HG03159 (cell line): ENCODE data around the gene DCAF4.
"Not testable (repeated sequence)": the region's sequence is repeated elsewhere in the genome, so short reads cannot be mapped to it uniquely, and the experiment has no call there.

Experiments used
- ATAC-seq: cut with Tn5 transposase; IDR thresholded peaks from one replicate; pipeline ENCODE4 v1.9.1; 2021; ENCODE audit warnings: mild to moderate bottlenecking, moderate library complexity; ENCODE audit not compliant: unreplicated experiment

DCAF4 gene

DNA sequence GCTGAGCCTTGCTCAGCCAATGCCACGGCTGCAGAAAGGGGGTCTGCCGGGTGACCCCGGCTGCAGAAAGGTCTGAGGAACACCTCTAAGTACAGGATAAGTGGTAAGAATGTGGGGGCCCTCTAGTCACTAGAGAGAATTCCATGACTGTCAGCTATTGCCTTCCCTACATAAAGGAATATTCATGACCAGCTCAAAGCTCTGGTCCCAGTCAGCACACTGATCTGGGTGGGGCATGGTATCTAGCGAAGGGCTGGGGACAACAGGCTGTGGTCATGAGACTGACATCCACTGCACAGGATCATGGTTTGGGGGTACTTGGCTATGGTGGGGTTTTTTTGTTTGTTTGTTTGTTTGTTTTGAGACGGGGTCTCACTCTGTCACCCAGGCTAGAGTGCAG lies 42.1 kb downstream of the DCAF4 start:
- no peak for ATAC-seq

- ATAC-seq = no peak
These were observed 43.9 kb downstream of the DCAF4 start for GRCh38 chr14:72970058-72970630.

DNA sequence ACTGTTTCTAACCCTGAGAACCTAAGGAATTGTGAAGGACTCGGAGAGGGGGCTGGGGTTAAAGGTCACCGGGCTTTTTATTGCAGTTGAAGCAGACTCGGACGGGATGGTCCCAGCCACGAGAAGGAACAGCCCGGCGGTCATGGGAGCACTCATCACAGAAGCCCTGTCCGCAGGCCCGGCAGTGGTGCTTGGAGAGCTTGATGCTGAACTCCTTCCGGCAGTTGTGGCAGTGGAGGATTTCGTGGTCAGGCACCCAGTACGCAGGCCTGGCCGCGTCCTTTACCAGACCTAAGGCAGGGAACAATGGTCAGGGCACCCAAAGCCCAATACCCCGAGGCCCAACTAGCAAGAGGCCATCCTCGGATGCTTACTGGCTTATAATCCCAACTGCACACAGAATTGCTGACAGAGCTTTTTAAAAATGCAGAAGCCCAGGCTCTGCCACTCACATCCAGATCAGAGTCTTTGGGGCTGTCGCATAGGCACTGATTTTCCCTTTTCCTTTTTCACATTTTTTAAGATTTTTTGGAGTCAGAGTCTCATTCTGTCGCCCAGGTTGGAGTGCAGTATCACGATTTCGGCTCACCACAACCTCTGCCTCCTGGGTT lies 44.7 kb downstream of the DCAF4 start:
- ATAC-seq = no peak

GRCh38 chr14:72974661-72975060 lies 48.4 kb downstream of the DCAF4 start:
- ATAC-seq = no peak

- no peak for ATAC-seq
These were observed 49.5 kb downstream of the DCAF4 start for GRCh38 chr14:72975770-72976169.

GRCh38 chr14:72978856-72979255 lies 52.6 kb downstream of the DCAF4 start:
- no peak for ATAC-seq

DNA sequence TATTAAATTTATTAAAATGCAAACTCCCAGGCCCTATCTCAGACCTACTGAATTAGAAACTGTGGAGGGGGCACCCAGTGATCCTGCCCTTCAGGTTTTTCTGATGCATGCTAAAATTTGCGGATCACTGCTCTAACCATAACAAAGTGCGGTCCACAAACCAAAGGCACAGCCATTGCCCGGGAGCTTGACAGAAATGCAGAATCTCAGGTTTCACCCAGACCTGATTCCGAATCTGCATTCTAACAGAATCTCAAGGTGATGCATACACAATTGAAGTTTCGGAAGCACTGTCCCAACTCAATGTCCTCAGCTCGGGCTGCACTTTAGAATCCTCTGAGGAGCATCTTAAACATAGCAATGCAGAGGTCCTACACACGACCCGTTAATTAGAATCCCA lies 54.6 kb downstream of the DCAF4 start:
- no peak for ATAC-seq

GRCh38 chr14:72982146-72982708 lies 56.0 kb downstream of the DCAF4 start:
- no peak for ATAC-seq

- ATAC-seq = no peak
These were observed 60.0 kb downstream of the DCAF4 start for GRCh38 chr14:72986214-72986613.

GRCh38 chr14:72986857-72987256 lies 60.6 kb downstream of the DCAF4 start:
- no peak for ATAC-seq

DNA sequence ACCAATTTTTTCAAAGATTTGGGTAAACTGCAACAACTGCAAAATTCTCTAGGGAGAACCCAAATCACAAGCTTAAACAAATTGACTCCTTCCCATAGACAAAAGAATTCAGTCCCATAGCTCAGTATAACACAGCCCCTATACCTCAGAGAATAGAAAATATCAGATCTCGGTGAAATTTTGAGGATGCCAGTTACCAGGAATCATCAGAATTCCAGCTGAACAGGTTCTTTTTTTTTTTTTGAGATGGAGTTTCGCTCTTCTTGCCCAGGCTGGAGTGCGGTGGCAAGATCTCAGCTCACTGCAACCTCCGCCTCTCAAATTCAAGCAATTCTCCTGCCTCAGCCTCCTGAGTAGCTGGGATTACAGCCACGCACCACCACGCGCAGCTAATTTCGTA lies 63.9 kb downstream of the DCAF4 start:
- no peak for ATAC-seq

DNA sequence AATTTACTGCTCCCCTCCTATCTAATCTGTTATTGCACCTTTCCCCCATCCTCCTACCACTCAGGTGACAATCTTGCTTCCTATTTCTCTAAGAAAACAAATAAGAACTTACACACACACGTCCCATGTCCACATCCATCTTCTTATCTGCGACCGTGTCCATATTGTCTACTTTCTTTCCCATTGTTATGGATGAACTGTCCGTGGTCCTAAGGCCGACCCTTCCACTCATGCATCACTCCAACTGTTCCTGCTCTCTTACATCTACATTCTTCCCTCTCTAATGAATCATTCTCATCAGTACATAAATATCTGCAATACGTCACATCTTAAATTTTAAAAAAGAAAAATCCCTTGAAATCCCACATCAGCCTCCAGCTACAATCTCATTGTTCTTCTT lies 70.7 kb downstream of the DCAF4 start:
- ATAC-seq = no peak

- no peak for ATAC-seq
These were observed 72.1 kb downstream of the DCAF4 start for GRCh38 chr14:72998252-72998903.

DNA sequence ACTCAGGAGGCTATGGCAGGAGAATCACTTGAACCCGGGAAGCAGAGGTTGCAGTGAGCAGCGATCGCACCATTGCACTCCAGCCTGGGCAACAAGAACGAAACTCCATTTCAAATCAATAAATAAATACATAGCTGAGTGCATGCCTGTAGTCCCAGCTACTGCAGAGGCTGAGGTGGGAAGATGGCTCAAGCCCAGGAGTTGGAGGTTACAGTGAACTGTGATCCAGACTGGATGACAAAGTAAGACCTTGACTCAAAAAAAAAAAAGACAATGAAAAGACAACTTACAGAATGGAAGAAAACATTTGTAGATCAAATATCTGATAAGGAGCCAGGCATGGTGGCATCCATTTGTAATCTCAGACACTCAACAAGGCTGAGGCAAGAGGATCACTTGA lies 73.1 kb downstream of the DCAF4 start:
- ATAC-seq = no peak

GRCh38 chr14:73000073-73000472 lies 73.8 kb downstream of the DCAF4 start:
- no peak for ATAC-seq

- no peak for ATAC-seq
These were observed 77.4 kb downstream of the DCAF4 start for GRCh38 chr14:73003681-73004080.

DNA sequence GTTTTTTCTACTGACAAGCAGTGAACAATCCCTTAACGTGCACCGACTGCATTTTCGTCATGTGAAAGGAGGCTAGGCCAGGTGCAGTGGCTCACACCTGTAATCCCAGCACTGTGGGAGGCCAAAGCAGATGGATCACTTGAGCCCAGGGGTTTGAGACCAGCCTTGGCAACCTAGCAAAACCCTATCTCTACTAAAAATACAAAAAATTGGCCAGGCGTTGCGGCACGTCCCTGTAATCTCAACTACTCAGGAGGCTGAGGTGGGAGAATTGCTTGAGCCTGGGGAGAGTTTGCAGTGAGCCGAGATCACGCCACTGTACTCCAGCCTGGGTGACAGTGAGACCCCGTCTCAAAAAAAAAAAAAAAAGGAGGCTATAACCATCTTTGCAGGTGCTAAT lies 78.4 kb downstream of the DCAF4 start:
- not testable (repeated sequence) for ATAC-seq

DNA sequence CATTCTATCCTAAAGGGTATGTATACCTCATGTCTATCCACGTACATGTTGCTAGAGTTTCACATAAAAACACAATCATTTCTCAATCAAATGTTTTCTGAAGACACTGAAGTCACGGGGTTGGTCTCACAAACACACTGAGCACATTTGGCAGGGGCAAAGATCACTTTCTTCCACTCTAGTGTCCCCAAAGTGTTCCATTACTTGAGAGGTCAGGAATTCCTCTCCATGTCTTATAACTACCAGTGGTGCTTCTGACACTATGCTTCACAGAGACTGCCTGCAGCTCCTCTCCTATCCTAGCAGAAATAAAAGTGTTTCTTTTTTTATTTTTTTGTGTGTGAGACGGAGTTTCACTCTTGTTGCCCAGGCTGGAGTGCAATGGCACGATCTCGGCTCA lies 81.6 kb downstream of the DCAF4 start:
- ATAC-seq = no peak

DNA sequence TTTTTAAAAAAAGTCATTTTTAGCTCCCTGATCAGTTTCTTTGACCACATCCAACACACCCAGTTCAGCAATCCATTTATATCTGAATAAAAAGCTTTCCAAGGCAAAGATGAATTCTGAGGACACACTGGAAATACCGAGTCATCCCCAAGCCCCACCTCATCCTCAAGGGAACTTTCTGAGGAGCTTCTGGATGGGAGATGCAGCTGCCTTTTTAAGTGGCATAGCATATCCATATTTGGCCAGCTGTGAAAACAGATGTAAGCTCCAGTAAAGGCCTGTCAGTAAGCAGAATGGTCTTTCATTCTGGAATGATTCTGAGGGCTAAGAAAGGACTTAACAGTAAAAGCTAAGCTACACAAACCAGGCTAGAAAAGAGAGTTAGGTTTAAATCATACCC lies 82.2 kb downstream of the DCAF4 start:
- ATAC-seq = no peak
